ENCODE measurements around the gene OSBP2.

DNA sequence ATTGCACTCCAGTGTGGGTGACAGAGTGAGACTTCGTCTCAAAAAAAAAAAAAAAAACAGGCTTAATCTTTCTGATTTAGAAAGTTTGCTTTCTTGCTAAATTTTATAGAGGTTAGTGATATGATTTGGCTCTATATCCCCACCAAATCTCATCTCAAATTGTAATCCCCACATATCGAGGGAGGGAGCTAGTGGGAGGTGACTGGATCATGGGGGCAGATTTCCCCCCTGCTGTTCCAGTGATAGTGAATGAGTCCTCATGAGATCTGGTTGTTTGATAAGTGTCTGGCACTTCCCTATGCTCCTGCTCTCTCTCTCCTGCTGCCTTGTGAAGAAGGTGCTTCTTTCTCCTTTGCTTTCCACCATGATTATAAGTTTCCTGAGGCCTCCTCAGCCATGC lies 90.9 kb downstream of the OSBP2 start:
- TF ChIP-seq TARDBP (IDR thresholded peaks at IDR 0.05) (no peak), ZNF384 (IDR thresholded peaks at IDR 0.05) (no peak), FOXM1 (IDR thresholded peaks at IDR 0.05; ENCODE audit: borderline replicate concordance) (no peak), SUZ12 (IDR thresholded peaks at IDR 0.05) (no peak), ARNT (IDR thresholded peaks at IDR 0.05) (no peak), PKNOX1 (IDR thresholded peaks at IDR 0.05) (no peak)
